SJSA1 (cell line): ENCODE results near the gene NEK5. TPM values are rescaled to one million over a fixed set of nuclear protein-coding genes. Genes with fewer than 3 reads are reported as not detected.

Experiments used
- DNase-seq, 2 experiments: peaks; one replicate each; pipeline ENCODE4 v3.0.0-alpha.2; 2015 to 2020; ENCODE audit warnings: low spot score in 2 of 2, low read depth in 1 of 2
- H3K27ac ChIP-seq: fragments of 250-450 bp; sonication (Bioruptor Pico); 2 replicates; pipeline ENCODE4 v1.5.1; 2020; ENCODE audit warnings: mild to moderate bottlenecking, moderate library complexity
- H3K27me3 ChIP-seq: fragments of 250-450 bp; sonication (Bioruptor Pico); replicated peaks from 2 replicates; pipeline ENCODE4 v1.5.1; 2020; ENCODE audit warnings: mild to moderate bottlenecking, moderate library complexity
- H3K36me3 ChIP-seq: fragments of 250-450 bp; sonication (Bioruptor Pico); 2 replicates; pipeline ENCODE4 v1.5.1; 2020; ENCODE audit warnings: mild to moderate bottlenecking
- H3K4me1 ChIP-seq: fragments of 250-450 bp; sonication (Bioruptor Pico); replicated peaks from 2 replicates; pipeline ENCODE4 v1.6.1; 2021; ENCODE audit warnings: mild to moderate bottlenecking
- H3K4me3 ChIP-seq: fragments of 250-450 bp; sonication (Bioruptor Pico); 2 replicates; pipeline ENCODE4 v1.5.1; 2020; ENCODE audit warnings: mild to moderate bottlenecking
- H3K9me3 ChIP-seq: fragments of 250-450 bp; sonication (Bioruptor Pico); replicated peaks from 2 replicates; pipeline ENCODE4 v1.5.1; 2020; ENCODE audit warnings: mild to moderate bottlenecking
- total RNA-seq: library from RNA; depleted of rRNA; stranded (reverse); fragments of >200 nt; shearing (Covaris generic); gene quantifications from 2 replicates; pipeline ENCODE4 v1.2.3, GENCODE V29; 2014

Gene NEK5
- total RNA-seq, 1 experiment from 2014 or later = not detected

GRCh38 chr13:52029569-52029968 lies 99.3 kb downstream of the NEK5 start:
- DNase-seq = no peak
- peaks cover 33% of the 10 kb centered on the region for H3K36me3 ChIP-seq
- H3K9me3 ChIP-seq = no peaks in the 10 kb centered on the region
- no peak overlapping the region for H3K4me3 ChIP-seq
- no peaks in the 10 kb centered on the region for H3K27me3 ChIP-seq
- no peaks in the 10 kb centered on the region for H3K4me1 ChIP-seq
- H3K27ac ChIP-seq = no peak overlapping the region

- Histone ChIP-seq H3K9me3 (no peaks in the 10 kb centered on the region), H3K27me3 (no peaks in the 10 kb centered on the region), H3K36me3 (peaks cover 44% of the 10 kb centered on the region), H3K27ac (no peak overlapping the region), H3K4me1 (no peaks in the 10 kb centered on the region), H3K4me3 (no peak overlapping the region)
- DNase-seq = no peak
Measured at GRCh38 chr13:52027832-52028231, 101.0 kb downstream of the NEK5 start.

- no peak overlapping the region for H3K27ac ChIP-seq
- H3K4me3 ChIP-seq = no peak overlapping the region
- no peaks in the 10 kb centered on the region for H3K27me3 ChIP-seq
- no peak for DNase-seq
- no peaks in the 10 kb centered on the region for H3K4me1 ChIP-seq
- no peaks in the 10 kb centered on the region for H3K9me3 ChIP-seq
- H3K36me3 ChIP-seq = peaks cover 46% of the 10 kb centered on the region
Measured at GRCh38 chr13:52026246-52026626, 102.6 kb downstream of the NEK5 start.

GRCh38 chr13:52025475-52026245 lies 103.2 kb downstream of the NEK5 start:
- Histone ChIP-seq H3K4me3 (no peak overlapping the region), H3K9me3 (no peaks in the 10 kb centered on the region)
- no peak for DNase-seq

GRCh38 chr13:52024481-52024880 lies 104.4 kb downstream of the NEK5 start, which contains the start of gene UTP14C:
UTP14C (plus strand) TSS chr13:52024691; CDS start chr13:52028805, 4,114 bp downstream.
- Histone ChIP-seq H3K4me3 (no peak within 1 kb of the TSS), H3K36me3 (peaks cover 53% of the 10 kb centered on the region), H3K4me1 (no peaks in the 10 kb centered on the region), H3K27ac (no peak within 1 kb of the TSS), H3K27me3 (no peaks in the 10 kb centered on the region), H3K9me3 (no peaks in the 10 kb centered on the region)
- no peak for DNase-seq

More at GRCh38 chr13:52025475-52026245, 103.2 kb downstream of the NEK5 start:
- Histone ChIP-seq H3K4me1 (no peaks in the 10 kb centered on the region), H3K36me3 (peaks cover 50% of the 10 kb centered on the region), H3K27ac (no peak overlapping the region), H3K27me3 (no peaks in the 10 kb centered on the region)

- H3K36me3 ChIP-seq = peaks cover 49% of the 10 kb centered on the region
- no peaks in the 10 kb centered on the region for H3K4me1 ChIP-seq
- no peaks in the 10 kb centered on the region for H3K27me3 ChIP-seq
- H3K9me3 ChIP-seq = no peaks in the 10 kb centered on the region
- H3K27ac ChIP-seq = no peak overlapping the region
- DNase-seq = no peak
- H3K4me3 ChIP-seq = no peak overlapping the region
Measured at GRCh38 chr13:52022356-52022755, 106.5 kb downstream of the NEK5 start.

GRCh38 chr13:52020191-52020590 lies 108.7 kb downstream of the NEK5 start:
- DNase-seq = no peak
- Histone ChIP-seq H3K4me3 (no peak overlapping the region), H3K27me3 (no peaks in the 10 kb centered on the region), H3K4me1 (no peaks in the 10 kb centered on the region), H3K9me3 (no peaks in the 10 kb centered on the region), H3K36me3 (peaks cover 43% of the 10 kb centered on the region), H3K27ac (no peak overlapping the region)

GRCh38 chr13:52016296-52016695 lies 112.6 kb downstream of the NEK5 start:
- Histone ChIP-seq H3K9me3 (no peaks in the 10 kb centered on the region), H3K4me1 (no peaks in the 10 kb centered on the region; the same call in none of the 2 replicates), H3K27ac (no peak overlapping the region), H3K27me3 (no peaks in the 10 kb centered on the region), H3K36me3 (peaks cover 24% of the 10 kb centered on the region), H3K4me3 (no peak overlapping the region)
- no peak for DNase-seq

GRCh38 chr13:52012512-52012836 lies 116.4 kb downstream of the NEK5 start:
- Histone ChIP-seq H3K36me3 (peaks cover 4% of the 10 kb centered on the region), H3K4me1 (peaks cover 6% of the 10 kb centered on the region), H3K27ac (peak overlapping the region; percentile 57), H3K9me3 (no peaks in the 10 kb centered on the region), H3K27me3 (peaks cover 10% of the 10 kb centered on the region; the same call in 1 of the 2 replicates), H3K4me3 (peak overlapping the region; percentile 90)
- DNase-seq = no peak

GRCh38 chr13:52011632-52012511 lies 117.0 kb downstream of the NEK5 start, which contains the start of gene ALG11:
ALG11 (plus strand) TSS chr13:52012398; CDS start chr13:52012419, 21 bp downstream.
- Histone ChIP-seq H3K4me1 (peaks cover 6% of the 10 kb centered on the region), H3K27ac (peak within 1 kb of the TSS; percentile 57), H3K27me3 (peaks cover 10% of the 10 kb centered on the region; the same call in 1 of the 2 replicates), H3K9me3 (no peaks in the 10 kb centered on the region), H3K4me3 (peak within 1 kb of the TSS; percentile 90), H3K36me3 (peaks cover 4% of the 10 kb centered on the region)
- DNase-seq = peak; percentile 95 to 98

GRCh38 chr13:52010890-52011631 lies 117.8 kb downstream of the NEK5 start, which contains the start of gene ATP7B:
ATP7B (minus strand) TSS chr13:52011450; CDS start chr13:52011337, 113 bp downstream.
- peak within 1 kb of the TSS; percentile 57 for H3K27ac ChIP-seq
- H3K4me3 ChIP-seq = peak within 1 kb of the TSS; percentile 90
- H3K36me3 ChIP-seq = peaks cover 4% of the 10 kb centered on the region
- no peak for DNase-seq
- H3K27me3 ChIP-seq = peaks cover 10% of the 10 kb centered on the region; the same call in 1 of the 2 replicates
- peaks cover 6% of the 10 kb centered on the region for H3K4me1 ChIP-seq
- no peaks in the 10 kb centered on the region for H3K9me3 ChIP-seq

GRCh38 chr13:52009946-52010345 lies 118.9 kb downstream of the NEK5 start:
- no peak overlapping the region for H3K4me3 ChIP-seq
- peaks cover 10% of the 10 kb centered on the region; the same call in 1 of the 2 replicates for H3K27me3 ChIP-seq
- no peak for DNase-seq
- H3K9me3 ChIP-seq = no peaks in the 10 kb centered on the region
- H3K4me1 ChIP-seq = peaks cover 6% of the 10 kb centered on the region
- H3K36me3 ChIP-seq = no peaks in the 10 kb centered on the region; the same call in 1 of the 2 replicates
- H3K27ac ChIP-seq = no peak overlapping the region

- no peaks in the 10 kb centered on the region; the same call in 1 of the 2 replicates for H3K36me3 ChIP-seq
- H3K9me3 ChIP-seq = no peaks in the 10 kb centered on the region
- H3K27ac ChIP-seq = no peak overlapping the region
- peaks cover 6% of the 10 kb centered on the region for H3K4me1 ChIP-seq
- peaks cover 10% of the 10 kb centered on the region; the same call in 1 of the 2 replicates for H3K27me3 ChIP-seq
- no peak overlapping the region for H3K4me3 ChIP-seq
- no peak for DNase-seq
Measured at GRCh38 chr13:52006523-52007245, 122.2 kb downstream of the NEK5 start.
